Left lung (tissue), 14 donors: ENCODE results near the gene MAB21L1. TPM values are rescaled to one million over a fixed set of nuclear protein-coding genes. Genes with fewer than 3 reads are reported as not detected.

Experiments
- ATAC-seq: fragments of 200-7000 bp; cut with Tn5 transposase; one replicate; pipeline ENCODE4 v1.9.1; 2020; ENCODE audit warnings: moderate library complexity
- DNase-seq, 4 donors: peaks; one replicate each; pipeline ENCODE4 v3.0.0-alpha.2; 2013 to 2020
- H3K27ac ChIP-seq, 2 donors: fragments of 200-600 bp; sonication (generic) in 1 of 2; one replicate each; pipeline versions ENCODE4 v1.5.0 to v1.8.0; 2020 to 2021
- H3K27me3 ChIP-seq, 2 donors: fragments of 200-600 bp; sonication (generic) in 1 of 2; one replicate each; pipeline versions ENCODE4 v1.5.0 to v1.8.0; 2020 to 2021
- H3K36me3 ChIP-seq, 2 donors: fragments of 200-600 bp; sonication (generic) in 1 of 2; one replicate each; pipeline versions ENCODE4 v1.5.0 to v1.8.0; 2020 to 2021
- H3K4me1 ChIP-seq, 2 donors: fragments of 200-600 bp; one replicate each; pipeline ENCODE4 v1.8.0; 2021
- H3K4me3 ChIP-seq, 2 donors: fragments of 200-600 bp; sonication (generic) in 1 of 2; one replicate each; pipeline versions ENCODE4 v1.5.0 to v1.8.0; 2020 to 2021; ENCODE audit warnings: mild to moderate bottlenecking in 1 of 2
- H3K9me3 ChIP-seq, 2 donors: fragments of 200-600 bp; sonication (generic) in 1 of 2; one replicate each; pipeline versions ENCODE4 v1.5.0 to v1.8.0; 2020 to 2021
- intact Hi-C, 2 donors: fragments of 100-400 bp; cut with DNase I; formaldehyde crosslinking; loops; one replicate each; pipeline versions ENCODE4 v1.11.2 to v1.14.2; 2022
- long read RNA-seq, 12 donors: library from polyadenylated mRNA in 2 of 12; unstranded in 2 of 12; transcript quantifications; one replicate each; pipeline ENCODE4 v2.0.0 and lab custom pipeline, GENCODE V29; 2019 to 2026
- polyA plus RNA-seq, 6 donors: library from polyadenylated mRNA; unstranded; fragments of 120-200 nt; gene quantifications; one replicate each; pipeline ENCODE4 v1.2.1, GENCODE V29; 2013; ENCODE audit not compliant: insufficient read length in 6 of 6
- total RNA-seq, 2 donors: library from RNA; stranded (reverse); fragmentation: NEBNext Ultra II Directional; extraction: Animal tissue kit (Norgen Biotek cat#: 25700); gene quantifications; one replicate each; pipeline ENCODE4 v1.2.1, GENCODE V29; 2021
- TF ChIP-seq, protein P1 (sequence below), 2 donors: fragments of 200-600 bp; sonication (generic) in 1 of 2; IDR thresholded peaks; one replicate each; pipeline versions ENCODE4 v1.5.0 to v1.8.0; 2021; ENCODE audit warnings: antibody characterized with exemption in 2 of 2
- donor health status: DM: no; HTN: yes; CAD: no.
- donor health status: DM: no; HTN: no; CAD: no.

MAB21L1 gene
- under 1 TPM; 0.10 to 0.12 TPM for total RNA-seq
- under 1 TPM in 4 of 6 donors, not detected in 2; 0.04 to 0.09 (median 0.04) TPM for polyA plus RNA-seq
- long read RNA-seq, donor 1, result 0 reads
- long read RNA-seq, donor 2, result 0 reads
- long read RNA-seq, donor 3, result 0 reads
- long read RNA-seq, donor 4, result 0 reads
- long read RNA-seq, donor 5, result 0 reads
- long read RNA-seq, donor 6, result 0 reads
- long read RNA-seq, donor 7, result 0 reads
- long read RNA-seq, donor 8, partial matches to known transcripts, result 0 of 1 reads
- long read RNA-seq, donor 8, other reads (novel, unspliced or antisense), result 0 of 1 reads
- long read RNA-seq, donor 9, result 0 reads
- long read RNA-seq, donor 10, result 0 reads
- long read RNA-seq, donor 11, transcript MAB21L1-201 (1 exons, 3,028 nt), result major isoform, 40 of 40 reads
- long read RNA-seq, donor 11, partial matches to known transcripts, result 0 of 40 reads
- long read RNA-seq, donor 11, other reads (novel, unspliced or antisense), result 0 of 40 reads
- long read RNA-seq, donor 12, result 0 reads

DNA sequence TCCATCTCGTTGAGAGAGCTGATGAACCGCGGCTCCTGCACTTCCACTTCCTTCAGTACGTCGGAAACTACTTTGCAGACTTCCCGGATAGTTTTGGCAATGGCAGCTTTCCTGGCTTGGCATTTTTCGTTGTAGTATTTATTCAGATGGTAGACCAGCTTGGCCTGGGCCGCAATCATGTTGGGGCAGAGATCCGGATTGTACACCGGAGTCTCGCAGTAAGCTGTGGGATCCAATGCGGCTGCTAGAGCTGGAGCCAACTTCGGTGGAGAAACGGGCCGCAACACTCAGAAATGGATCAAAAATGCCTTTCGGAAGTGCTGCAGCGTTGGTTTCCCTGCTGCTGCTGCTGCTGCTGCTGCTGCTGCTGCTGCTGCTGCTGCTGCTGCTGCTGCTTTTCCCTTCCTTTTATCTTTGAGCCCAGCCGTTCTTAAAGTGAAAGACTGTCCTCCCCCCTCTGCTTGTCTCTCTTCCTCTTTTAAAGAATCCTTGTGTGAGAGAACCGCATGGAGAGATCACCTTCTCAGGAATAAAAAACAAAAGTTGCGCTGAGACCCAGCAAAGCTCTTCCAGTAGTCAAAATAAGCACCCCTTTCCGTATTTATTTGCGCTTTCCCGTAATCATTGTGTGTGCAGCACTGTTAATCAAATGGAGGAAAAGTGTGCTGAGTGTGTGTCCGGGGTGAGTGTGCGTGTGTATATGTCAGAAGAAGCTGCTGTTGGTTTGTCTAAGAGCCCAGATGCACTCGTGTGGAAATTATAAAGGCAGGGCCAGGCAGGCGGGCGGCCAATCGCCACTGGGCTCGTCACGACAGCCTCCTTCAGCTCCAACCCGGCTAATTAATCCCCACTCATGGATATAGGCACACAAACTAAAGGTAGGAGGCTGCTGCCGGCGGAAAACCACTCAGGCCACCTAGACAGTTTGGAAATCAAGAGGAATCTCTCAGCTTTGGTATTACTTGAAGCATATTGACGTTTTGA is at the start of gene MAB21L1:
Gene MAB21L1 (minus strand): TSS at position 730 of the 984 bp plus-strand sequence. CDS start 551 bp downstream, at position 179.
- peak in 1 of 4 donors; percentile 34 for DNase-seq
- Histone ChIP-seq H3K4me3 (peak within 1 kb of the TSS in 1 of 2 donors; percentile 14), H3K27ac (no peak within 1 kb of the TSS), H3K27me3 (peaks cover 83 to 93% of the 10 kb centered on the region in 2 donors), H3K36me3 (no peaks in the 10 kb centered on the region), H3K9me3 (no peaks in the 10 kb centered on the region), H3K4me1 (peaks cover 5 to 14% of the 10 kb centered on the region in 2 donors)
- TF ChIP-seq, protein P1, sequence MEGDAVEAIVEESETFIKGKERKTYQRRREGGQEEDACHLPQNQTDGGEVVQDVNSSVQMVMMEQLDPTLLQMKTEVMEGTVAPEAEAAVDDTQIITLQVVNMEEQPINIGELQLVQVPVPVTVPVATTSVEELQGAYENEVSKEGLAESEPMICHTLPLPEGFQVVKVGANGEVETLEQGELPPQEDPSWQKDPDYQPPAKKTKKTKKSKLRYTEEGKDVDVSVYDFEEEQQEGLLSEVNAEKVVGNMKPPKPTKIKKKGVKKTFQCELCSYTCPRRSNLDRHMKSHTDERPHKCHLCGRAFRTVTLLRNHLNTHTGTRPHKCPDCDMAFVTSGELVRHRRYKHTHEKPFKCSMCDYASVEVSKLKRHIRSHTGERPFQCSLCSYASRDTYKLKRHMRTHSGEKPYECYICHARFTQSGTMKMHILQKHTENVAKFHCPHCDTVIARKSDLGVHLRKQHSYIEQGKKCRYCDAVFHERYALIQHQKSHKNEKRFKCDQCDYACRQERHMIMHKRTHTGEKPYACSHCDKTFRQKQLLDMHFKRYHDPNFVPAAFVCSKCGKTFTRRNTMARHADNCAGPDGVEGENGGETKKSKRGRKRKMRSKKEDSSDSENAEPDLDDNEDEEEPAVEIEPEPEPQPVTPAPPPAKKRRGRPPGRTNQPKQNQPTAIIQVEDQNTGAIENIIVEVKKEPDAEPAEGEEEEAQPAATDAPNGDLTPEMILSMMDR (IDR thresholded peaks at IDR 0.05), result no peak
- ATAC-seq, result peak; percentile 19
- intact Hi-C loops, result no loop called here

- Histone ChIP-seq H3K4me1 (no peaks in the 10 kb centered on the region), H3K4me3 (no peak overlapping the region), H3K27ac (no peak overlapping the region), H3K36me3 (no peaks in the 10 kb centered on the region), H3K9me3 (no peaks in the 10 kb centered on the region), H3K27me3 (no peaks in the 10 kb centered on the region)
- ATAC-seq (no peak), DNase-seq (no peak)
- intact Hi-C loops, result no loop called here
- TF ChIP-seq, protein P1 (IDR thresholded peaks at IDR 0.05), result no peak
Observed at GRCh38 chr13:35524171-35524570, 47.7 kb upstream of the MAB21L1 start.

DNA sequence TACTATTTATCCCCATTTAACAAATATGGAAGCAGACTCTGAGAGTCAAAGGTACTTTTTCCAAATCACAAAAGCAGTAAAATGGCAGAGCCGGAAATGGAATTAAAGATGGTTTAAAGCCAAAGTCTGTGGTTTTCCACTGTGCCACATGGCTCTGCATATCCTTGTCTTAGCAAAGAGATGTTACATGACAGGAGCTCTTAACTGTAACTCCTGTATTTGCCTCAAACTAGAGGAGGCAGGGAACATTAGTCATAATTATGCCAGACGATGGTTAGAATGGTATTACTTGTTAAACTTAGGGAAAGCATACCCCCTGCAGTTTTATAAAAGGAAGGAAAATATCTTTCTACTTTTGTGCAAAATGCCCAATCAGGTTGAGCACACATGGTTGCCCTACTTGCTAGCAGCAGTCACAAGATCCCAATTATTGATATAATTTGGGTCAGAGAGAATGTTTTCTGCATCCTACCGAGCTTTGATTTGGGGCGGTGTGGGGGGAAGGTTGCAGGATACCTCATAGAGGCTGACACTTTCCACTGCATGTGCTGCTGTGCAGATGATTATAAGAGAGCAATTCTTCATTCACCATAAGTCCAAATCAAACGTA is 42.0 kb upstream of the MAB21L1 start:
- H3K4me3 ChIP-seq, result no peak overlapping the region
- H3K36me3 ChIP-seq, result no peaks in the 10 kb centered on the region
- no peak overlapping the region for H3K27ac ChIP-seq
- DNase-seq (no peak), ATAC-seq (no peak)
- no peaks in the 10 kb centered on the region for H3K4me1 ChIP-seq
- no peaks in the 10 kb centered on the region for H3K27me3 ChIP-seq
- H3K9me3 ChIP-seq, result no peaks in the 10 kb centered on the region
- intact Hi-C loops, result no loop called here
- TF ChIP-seq, protein P1 (IDR thresholded peaks at IDR 0.05), result no peak

DNA sequence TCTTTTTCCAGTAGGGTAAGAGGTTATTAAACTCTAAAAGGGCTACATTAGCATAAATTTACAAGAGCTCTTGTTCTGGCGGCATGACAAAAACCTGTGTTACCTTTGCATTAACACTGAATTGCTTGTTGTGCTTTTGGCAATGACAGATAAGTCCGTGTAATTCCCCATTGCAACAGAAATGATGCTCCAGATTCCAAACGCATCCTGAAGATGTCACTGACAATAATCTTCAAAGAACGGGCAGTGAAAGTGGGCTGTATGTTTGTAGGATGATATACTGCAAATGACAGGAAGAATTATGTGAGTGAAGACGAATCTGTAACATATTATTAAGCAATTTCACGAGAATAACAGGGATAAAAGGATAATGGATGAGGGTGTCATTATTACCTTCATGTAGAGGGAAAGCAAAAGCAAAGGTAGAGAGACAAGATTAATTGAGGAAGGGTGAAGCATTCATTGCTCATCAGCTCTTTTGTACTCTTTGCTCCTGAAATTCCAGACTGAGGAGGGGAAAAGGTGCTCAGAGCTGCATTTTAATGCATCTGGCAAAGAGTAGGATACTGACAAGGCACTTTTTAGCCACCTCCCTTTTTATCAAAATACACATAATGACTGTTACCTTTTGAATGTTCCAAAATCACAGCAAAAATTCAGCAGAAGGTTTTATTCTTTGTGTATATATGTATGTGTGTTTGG is 38.5 kb upstream of the MAB21L1 start:
- no peaks in the 10 kb centered on the region for H3K27me3 ChIP-seq
- ATAC-seq, result no peak
- no peak overlapping the region for H3K4me3 ChIP-seq
- intact Hi-C loops, result no loop called here
- no peaks in the 10 kb centered on the region for H3K9me3 ChIP-seq
- TF ChIP-seq, protein P1 (IDR thresholded peaks at IDR 0.05), result no peak
- no peaks in the 10 kb centered on the region for H3K4me1 ChIP-seq
- H3K36me3 ChIP-seq, result no peaks in the 10 kb centered on the region
- no peak overlapping the region for H3K27ac ChIP-seq
- no peak for DNase-seq
